AG09319 (cell line): ENCODE measurements around the gene RUNX1.
A peak's percentile ranks its signal among the peaks of the same experiment; 100 is the strongest.
"Not testable (repeated sequence)": the region's sequence is repeated elsewhere in the genome, so short reads cannot be mapped to it uniquely, and the experiment has no call there.

Experiments
- DNase-seq: peaks from one replicate; pipeline ENCODE4 v3.0.0-alpha.2; 2010; ENCODE audit warnings: low read depth; ENCODE audit errors: extremely low read depth
- TF ChIP-seq, protein P1 (sequence below): IDR thresholded peaks from 2 replicates; pipeline ENCODE4 v1.5.1; 2011; ENCODE audit warnings: low read depth, mild to moderate bottlenecking, inconsistent platforms, low read length, moderate library complexity

RUNX1 gene

GRCh38 chr21:34808569-34809204 lies 240.4 kb downstream of the RUNX1 start:
- TF ChIP-seq, protein P1, sequence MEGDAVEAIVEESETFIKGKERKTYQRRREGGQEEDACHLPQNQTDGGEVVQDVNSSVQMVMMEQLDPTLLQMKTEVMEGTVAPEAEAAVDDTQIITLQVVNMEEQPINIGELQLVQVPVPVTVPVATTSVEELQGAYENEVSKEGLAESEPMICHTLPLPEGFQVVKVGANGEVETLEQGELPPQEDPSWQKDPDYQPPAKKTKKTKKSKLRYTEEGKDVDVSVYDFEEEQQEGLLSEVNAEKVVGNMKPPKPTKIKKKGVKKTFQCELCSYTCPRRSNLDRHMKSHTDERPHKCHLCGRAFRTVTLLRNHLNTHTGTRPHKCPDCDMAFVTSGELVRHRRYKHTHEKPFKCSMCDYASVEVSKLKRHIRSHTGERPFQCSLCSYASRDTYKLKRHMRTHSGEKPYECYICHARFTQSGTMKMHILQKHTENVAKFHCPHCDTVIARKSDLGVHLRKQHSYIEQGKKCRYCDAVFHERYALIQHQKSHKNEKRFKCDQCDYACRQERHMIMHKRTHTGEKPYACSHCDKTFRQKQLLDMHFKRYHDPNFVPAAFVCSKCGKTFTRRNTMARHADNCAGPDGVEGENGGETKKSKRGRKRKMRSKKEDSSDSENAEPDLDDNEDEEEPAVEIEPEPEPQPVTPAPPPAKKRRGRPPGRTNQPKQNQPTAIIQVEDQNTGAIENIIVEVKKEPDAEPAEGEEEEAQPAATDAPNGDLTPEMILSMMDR, result no peak
- no peak for DNase-seq

DNA sequence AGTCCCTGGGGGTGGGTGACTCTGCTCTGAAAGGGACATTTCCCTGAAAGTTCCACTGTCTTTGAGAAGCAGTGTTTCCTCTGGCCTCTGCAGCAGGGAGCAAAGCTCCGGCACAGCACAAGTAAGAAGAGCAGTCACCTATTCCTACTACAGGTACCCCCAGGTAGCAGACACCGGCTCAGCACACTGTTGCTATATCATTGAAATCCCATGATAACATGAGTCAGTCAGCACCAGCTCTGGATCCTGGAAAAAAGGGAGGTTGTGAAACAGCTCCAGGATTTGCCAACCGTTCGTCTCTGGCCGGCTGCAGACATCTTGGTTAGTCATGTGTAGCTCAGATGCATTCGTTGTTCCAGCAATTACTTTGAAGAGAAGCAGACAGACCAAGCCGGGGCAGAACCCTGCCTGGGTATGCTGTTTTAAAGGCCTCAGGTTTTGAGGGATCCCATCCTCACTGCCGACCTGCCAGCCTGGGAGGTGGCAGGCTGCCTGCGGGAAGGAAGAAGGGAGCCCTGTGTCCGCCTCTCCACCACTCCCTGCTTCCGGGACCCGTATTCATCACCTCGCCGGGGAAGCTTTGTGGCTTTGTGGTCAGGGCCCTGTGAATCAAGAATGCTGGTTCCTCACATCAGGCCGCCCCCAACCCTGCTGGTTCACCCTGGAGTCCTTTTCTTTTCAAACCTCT lies 241.1 kb downstream of the RUNX1 start:
- TF ChIP-seq, protein P1, result no peak
- peak; percentile 79 for DNase-seq

DNA sequence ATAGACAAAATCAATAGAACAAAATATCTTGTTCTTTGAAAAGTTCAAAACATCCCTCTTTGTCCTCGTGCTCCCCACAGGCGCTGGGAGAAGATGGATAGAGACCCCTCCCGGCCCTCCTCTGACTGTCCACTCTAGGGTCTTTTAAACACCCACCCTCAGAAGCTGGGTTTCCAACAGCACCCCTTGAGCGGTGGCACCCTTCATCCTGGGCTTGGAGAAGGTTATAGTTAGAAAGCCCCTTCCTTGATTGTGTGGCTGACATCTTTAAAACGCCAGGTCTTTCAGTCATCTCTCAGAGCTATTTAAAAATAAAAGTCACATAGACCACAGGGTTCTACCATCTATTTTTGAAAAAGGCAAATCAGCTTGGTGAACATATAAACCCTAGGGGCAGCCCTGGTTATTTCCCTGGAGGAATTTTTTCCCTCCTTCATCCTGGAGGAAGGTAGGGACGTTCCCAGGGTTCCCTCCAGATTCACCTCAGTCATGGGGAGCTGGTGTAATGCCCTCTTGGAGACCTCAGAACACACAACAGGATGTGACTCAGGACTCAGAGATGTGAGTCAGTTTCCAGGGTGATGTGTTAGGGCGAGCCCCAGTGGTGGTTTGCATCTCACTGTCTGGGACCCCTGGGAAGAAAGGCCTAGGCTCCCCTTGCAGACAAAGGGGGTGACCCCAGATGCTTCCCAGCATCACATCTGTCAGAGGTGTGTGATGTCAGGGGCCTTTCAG lies 241.8 kb downstream of the RUNX1 start:
- TF ChIP-seq, protein P1, result no peak
- peak; percentile 65 for DNase-seq

- DNase-seq, result no peak
- TF ChIP-seq, protein P1, result no peak
Measured at GRCh38 chr21:34806423-34806822, 242.7 kb downstream of the RUNX1 start.

DNA sequence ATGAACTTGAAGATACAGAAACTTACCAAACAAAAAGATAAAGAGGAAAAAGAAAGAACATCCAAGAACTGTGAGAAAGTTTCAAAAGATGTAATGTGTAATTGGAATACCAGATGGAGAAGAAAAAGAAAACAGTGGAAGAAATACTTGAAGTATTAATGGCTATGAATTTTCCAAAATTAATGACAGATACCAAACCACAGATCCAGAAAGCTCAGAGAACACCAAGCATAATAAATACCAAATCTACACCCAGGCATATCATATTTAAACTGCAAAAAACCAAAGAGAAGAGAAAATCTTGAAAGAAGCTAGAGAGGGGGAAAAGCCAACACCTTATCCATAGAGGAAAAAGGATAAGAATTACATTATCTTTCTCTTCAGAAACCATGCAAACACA lies 243.9 kb downstream of the RUNX1 start:
- DNase-seq, result no peak
- TF ChIP-seq, protein P1, result no peak

GRCh38 chr21:34804584-34804983 lies 244.5 kb downstream of the RUNX1 start:
- DNase-seq, result not testable (repeated sequence)

DNA sequence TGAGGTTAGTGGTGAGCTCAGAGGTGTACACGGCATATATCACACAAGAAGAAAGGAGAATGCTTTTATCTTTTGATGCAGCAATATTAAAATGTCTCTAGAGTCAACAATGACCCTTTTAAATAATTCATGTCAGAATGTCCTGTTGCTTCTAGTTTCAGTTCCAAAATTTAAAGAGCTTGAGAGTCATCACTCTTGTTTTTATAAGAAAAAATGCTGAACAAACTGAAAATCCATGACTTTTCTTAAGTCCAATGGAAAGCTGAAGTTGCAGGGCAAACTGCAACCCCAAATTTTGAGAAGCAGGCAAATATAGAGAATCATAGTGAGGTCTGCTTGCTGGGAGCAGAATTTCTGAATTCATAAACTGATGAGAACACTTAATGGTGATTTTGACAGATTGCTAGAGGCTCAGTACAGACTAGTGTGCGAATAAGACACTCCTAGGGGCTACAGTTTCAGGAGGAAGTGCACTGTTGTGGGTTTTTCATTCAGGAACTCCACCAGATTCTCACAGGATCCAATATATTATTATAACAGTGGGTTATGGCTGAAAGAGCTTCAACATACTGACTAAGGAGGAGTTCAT lies 245.2 kb downstream of the RUNX1 start:
- DNase-seq, result no peak
- TF ChIP-seq, protein P1, result no peak
